ENCODE results near the gene KAT7. TPM values are rescaled to one million over a fixed set of nuclear protein-coding genes. Genes with fewer than 3 reads are reported as not detected.

Gene KAT7
- polyA plus RNA-seq, 1 of the 3 experiments (the other 2 are of a cell fraction), result 20.2 TPM

- H3K27ac ChIP-seq (ENCODE audit: low read depth in 2 of 2, low read length in 1 of 2), result no peak overlapping the region
- H3K4me3 ChIP-seq (ENCODE audit: low read depth in 2 of 2, low read length in 1 of 2), result no peak overlapping the region
- no peak for DNase-seq
- 86% methylated on average over 2 of the region's 2 CpGs for WGBS (ENCODE audit: low lambda C conversion rate)
- H3F3A ChIP-seq (replicated peaks; ENCODE audit: insufficient read depth), result no peaks in the 10 kb centered on the region
- H3K9ac ChIP-seq, result no peak overlapping the region
- no peaks in the 10 kb centered on the region for H3K9me3 ChIP-seq
- H3K4me1 ChIP-seq (ENCODE audit: control insufficient read depth in 1 of 2, insufficient read depth in 2 of 2, low read depth in 1 of 2, low read length in 1 of 2), result no peaks in the 10 kb centered on the region; a peak in 1 of 4 replicates
- CTCF ChIA-PET, result interaction anchor here (0.7 to 4.2 kb wide), 14 partner anchors 9 to 690 kb away, joined by 3 to 21 read pairs (median 4); partner anchors contain the start of genes FAM117A, KAT7 and PDK2
- no peaks in the 10 kb centered on the region for H3K9me2 ChIP-seq
- no peaks in the 10 kb centered on the region for H3K79me2 ChIP-seq (ENCODE audit: insufficient read depth)
- POLR2A ChIA-PET, result no interaction called here
- H3K27me3 ChIP-seq (ENCODE audit: insufficient read depth), result peaks cover 14% of the 10 kb centered on the region; the same call in 1 of the 2 replicates
- no peak for TF ChIP-seq GABPA (IDR thresholded peaks at IDR 0.05; ENCODE audit: low read depth)
- TF ChIP-seq EP300 (IDR thresholded peaks at IDR 0.05; ENCODE audit: borderline replicate concordance in 1 of 2, low read depth in 1 of 2, low read length in 1 of 2), result no peak
- no peak for TF ChIP-seq RFX5 (IDR thresholded peaks at IDR 0.05; ENCODE audit: low read length)
- no peak for TF ChIP-seq NFIC (IDR thresholded peaks at IDR 0.05; ENCODE audit: borderline replicate concordance)
- TF ChIP-seq CHD2 (IDR thresholded peaks at IDR 0.05; ENCODE audit: low read length, partially characterized antibody), result no peak
- no peak for TF ChIP-seq SIN3A (IDR thresholded peaks at IDR 0.05; ENCODE audit: borderline replicate concordance, low read depth, low read length)
- TF ChIP-seq RAD21 (IDR thresholded peaks at IDR 0.05; ENCODE audit: low read length), result no peak
- no peak for TF ChIP-seq MXI1 (IDR thresholded peaks at IDR 0.05; ENCODE audit: low read depth, low read length)
- TF ChIP-seq, protein P1, sequence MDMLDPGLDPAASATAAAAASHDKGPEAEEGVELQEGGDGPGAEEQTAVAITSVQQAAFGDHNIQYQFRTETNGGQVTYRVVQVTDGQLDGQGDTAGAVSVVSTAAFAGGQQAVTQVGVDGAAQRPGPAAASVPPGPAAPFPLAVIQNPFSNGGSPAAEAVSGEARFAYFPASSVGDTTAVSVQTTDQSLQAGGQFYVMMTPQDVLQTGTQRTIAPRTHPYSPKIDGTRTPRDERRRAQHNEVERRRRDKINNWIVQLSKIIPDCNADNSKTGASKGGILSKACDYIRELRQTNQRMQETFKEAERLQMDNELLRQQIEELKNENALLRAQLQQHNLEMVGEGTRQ (IDR thresholded peaks at IDR 0.05; ENCODE audit: borderline replicate concordance, low read depth, low read length), result no peak
- TF ChIP-seq IRF3 (IDR thresholded peaks at IDR 0.05; ENCODE audit: low read depth, low read length), result no peak
- H4K20me1 ChIP-seq (ENCODE audit: insufficient read depth), result no peaks in the 10 kb centered on the region
- no peak overlapping the region for H3K4me2 ChIP-seq
- no peaks in the 10 kb centered on the region for H3K36me3 ChIP-seq (replicated peaks in 1 of 2; ENCODE audit: control insufficient read depth in 1 of 2, insufficient read depth in 2 of 2, low read length in 1 of 2)
- H2AFZ ChIP-seq (ENCODE audit: low read depth), result no peak overlapping the region
Measured at GRCh38 chr17:49779156-49779738, 9.2 kb upstream of the KAT7 start.

GRCh38 chr17:49779739-49780231 is 8.7 kb upstream of the KAT7 start:
- ChIA-PET CTCF (interaction anchor here (0.7 to 4.2 kb wide), 12 partner anchors 8 to 315 kb away, joined by 3 to 21 read pairs (median 4); partner anchors contain the start of genes FAM117A, KAT7 and PDK2), POLR2A (no interaction called here)
- H3K9me2 ChIP-seq, result no peaks in the 10 kb centered on the region
- 0% methylated on average over 2 of the region's 2 CpGs for WGBS (ENCODE audit: low lambda C conversion rate)
- peaks cover 8% of the 10 kb centered on the region; the same call in 1 of the 2 replicates for H3K27me3 ChIP-seq (ENCODE audit: insufficient read depth)
- H3K9me3 ChIP-seq, result no peaks in the 10 kb centered on the region
- H3K4me2 ChIP-seq, result no peak overlapping the region
- no peaks in the 10 kb centered on the region for H3K79me2 ChIP-seq (ENCODE audit: insufficient read depth)
- H3K4me1 ChIP-seq (ENCODE audit: control insufficient read depth in 1 of 2, insufficient read depth in 2 of 2, low read depth in 1 of 2, low read length in 1 of 2), result no peaks in the 10 kb centered on the region; a peak in 1 of 4 replicates
- H2AFZ ChIP-seq (ENCODE audit: low read depth), result no peak overlapping the region
- H3F3A ChIP-seq (replicated peaks; ENCODE audit: insufficient read depth), result no peaks in the 10 kb centered on the region
- H4K20me1 ChIP-seq (ENCODE audit: insufficient read depth), result no peaks in the 10 kb centered on the region
- H3K36me3 ChIP-seq (replicated peaks in 1 of 2; ENCODE audit: control insufficient read depth in 1 of 2, insufficient read depth in 2 of 2, low read length in 1 of 2), result no peaks in the 10 kb centered on the region
- H3K9ac ChIP-seq, result no peak overlapping the region
- peak; percentile 40 for DNase-seq
- TF ChIP-seq FOSL2 (IDR thresholded peaks at IDR 0.05; ENCODE audit: borderline replicate concordance, low read depth), result 0 out of 2 replicates have a peak, but pooled peaks have one; percentile 32
- TF ChIP-seq RAD21 (IDR thresholded peaks at IDR 0.05; ENCODE audit: low read length), result peak; percentile 71
- peak; percentile 67 for TF ChIP-seq SMC3 (IDR thresholded peaks at IDR 0.05; ENCODE audit: low read depth, low read length)
- no peak for TF ChIP-seq GATA2 (CRISPR knock-in tag; IDR thresholded peaks at IDR 0.05)
- TF ChIP-seq, protein P2, sequence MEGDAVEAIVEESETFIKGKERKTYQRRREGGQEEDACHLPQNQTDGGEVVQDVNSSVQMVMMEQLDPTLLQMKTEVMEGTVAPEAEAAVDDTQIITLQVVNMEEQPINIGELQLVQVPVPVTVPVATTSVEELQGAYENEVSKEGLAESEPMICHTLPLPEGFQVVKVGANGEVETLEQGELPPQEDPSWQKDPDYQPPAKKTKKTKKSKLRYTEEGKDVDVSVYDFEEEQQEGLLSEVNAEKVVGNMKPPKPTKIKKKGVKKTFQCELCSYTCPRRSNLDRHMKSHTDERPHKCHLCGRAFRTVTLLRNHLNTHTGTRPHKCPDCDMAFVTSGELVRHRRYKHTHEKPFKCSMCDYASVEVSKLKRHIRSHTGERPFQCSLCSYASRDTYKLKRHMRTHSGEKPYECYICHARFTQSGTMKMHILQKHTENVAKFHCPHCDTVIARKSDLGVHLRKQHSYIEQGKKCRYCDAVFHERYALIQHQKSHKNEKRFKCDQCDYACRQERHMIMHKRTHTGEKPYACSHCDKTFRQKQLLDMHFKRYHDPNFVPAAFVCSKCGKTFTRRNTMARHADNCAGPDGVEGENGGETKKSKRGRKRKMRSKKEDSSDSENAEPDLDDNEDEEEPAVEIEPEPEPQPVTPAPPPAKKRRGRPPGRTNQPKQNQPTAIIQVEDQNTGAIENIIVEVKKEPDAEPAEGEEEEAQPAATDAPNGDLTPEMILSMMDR (IDR thresholded peaks at IDR 0.05), result peak; percentile 74
- H3K27ac ChIP-seq (ENCODE audit: low read depth in 2 of 2, low read length in 1 of 2), result 0 out of 4 replicates have a peak overlapping the region, but pooled peaks of 1 of the 2 experiments have one; percentile 3
- no peak overlapping the region for H3K4me3 ChIP-seq (ENCODE audit: low read depth in 2 of 2, low read length in 1 of 2)

Measured in SK-N-SH (cell line).